Measurements from ENCODE around the gene NOL4L. TPM values are rescaled to one million over a fixed set of nuclear protein-coding genes. Genes with fewer than 3 reads are reported as not detected.

The NOL4L gene
- total RNA-seq, 1 donor from 2014 or later, result 11.9 TPM

DNA sequence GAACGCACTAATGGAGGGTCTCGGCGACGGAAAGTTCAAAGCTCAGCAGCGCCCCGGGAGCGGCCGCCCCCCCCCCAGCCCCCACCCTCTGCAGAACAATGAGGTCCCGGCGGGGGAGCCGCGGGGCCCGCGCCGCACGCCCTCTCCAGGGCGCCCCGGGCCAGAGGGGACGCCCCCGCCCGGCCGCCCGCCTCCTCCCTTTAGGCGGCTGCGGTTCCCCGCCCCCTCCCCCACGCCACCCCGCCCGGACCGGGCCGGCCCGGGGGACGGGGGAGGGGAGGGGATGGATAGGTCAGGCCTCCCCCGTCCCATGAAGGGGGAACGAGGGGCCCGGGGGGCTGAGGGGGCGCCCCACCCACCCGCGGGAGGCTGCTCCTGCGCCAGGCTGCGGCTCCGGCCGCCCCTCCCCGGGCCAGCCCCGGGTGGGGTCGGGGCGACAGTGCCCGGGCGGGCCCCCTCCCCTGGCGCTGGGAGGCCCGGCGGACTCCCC lies 1.5 kb downstream of the NOL4L start:
- H3K4me3 ChIP-seq, result peak overlapping the region; percentile 68
- no peak overlapping the region for H3K9ac ChIP-seq
- no peak overlapping the region for H3K27ac ChIP-seq
- Mint-ChIP-seq H3K4me1 (peaks cover 41% of the 10 kb centered on the region), H3K27me3 (ENCODE audit: insufficient read depth, low read depth) (peaks cover 34% of the 10 kb centered on the region), H3K9me3 (peaks cover 2% of the 10 kb centered on the region), H3K36me3 (no peaks in the 10 kb centered on the region), H3K27ac (no peak overlapping the region), H3K4me3 (no peak overlapping the region)
- no peaks in the 10 kb centered on the region for H3K36me3 ChIP-seq
- H2AFZ ChIP-seq (replicated peaks), result peak overlapping the region; percentile 21
- H4K20me1 ChIP-seq (ENCODE audit: low read depth), result peaks cover 3% of the 10 kb centered on the region
- TF ChIP-seq EZH2 (IDR thresholded peaks at IDR 0.05), result no peak
- no peak for TF ChIP-seq EZH2phosphoT487 (IDR thresholded peaks at IDR 0.05)
- TF ChIP-seq, protein P1, sequence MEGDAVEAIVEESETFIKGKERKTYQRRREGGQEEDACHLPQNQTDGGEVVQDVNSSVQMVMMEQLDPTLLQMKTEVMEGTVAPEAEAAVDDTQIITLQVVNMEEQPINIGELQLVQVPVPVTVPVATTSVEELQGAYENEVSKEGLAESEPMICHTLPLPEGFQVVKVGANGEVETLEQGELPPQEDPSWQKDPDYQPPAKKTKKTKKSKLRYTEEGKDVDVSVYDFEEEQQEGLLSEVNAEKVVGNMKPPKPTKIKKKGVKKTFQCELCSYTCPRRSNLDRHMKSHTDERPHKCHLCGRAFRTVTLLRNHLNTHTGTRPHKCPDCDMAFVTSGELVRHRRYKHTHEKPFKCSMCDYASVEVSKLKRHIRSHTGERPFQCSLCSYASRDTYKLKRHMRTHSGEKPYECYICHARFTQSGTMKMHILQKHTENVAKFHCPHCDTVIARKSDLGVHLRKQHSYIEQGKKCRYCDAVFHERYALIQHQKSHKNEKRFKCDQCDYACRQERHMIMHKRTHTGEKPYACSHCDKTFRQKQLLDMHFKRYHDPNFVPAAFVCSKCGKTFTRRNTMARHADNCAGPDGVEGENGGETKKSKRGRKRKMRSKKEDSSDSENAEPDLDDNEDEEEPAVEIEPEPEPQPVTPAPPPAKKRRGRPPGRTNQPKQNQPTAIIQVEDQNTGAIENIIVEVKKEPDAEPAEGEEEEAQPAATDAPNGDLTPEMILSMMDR (IDR thresholded peaks at IDR 0.05), result no peak
- H3K4me2 ChIP-seq, result peak overlapping the region; percentile 97
- H3K79me2 ChIP-seq (ENCODE audit: low read depth), result no peaks in the 10 kb centered on the region
- peaks cover 58% of the 10 kb centered on the region for H3F3A ChIP-seq (ENCODE audit: low read depth)
- DNase-seq (ENCODE audit: low spot score), result peak; percentile 66
- H3K9me3 ChIP-seq (ENCODE audit: low read depth), result no peaks in the 10 kb centered on the region
- peaks cover 44% of the 10 kb centered on the region for H3K27me3 ChIP-seq
- H3K4me1 ChIP-seq, result peaks cover 28% of the 10 kb centered on the region

DNA sequence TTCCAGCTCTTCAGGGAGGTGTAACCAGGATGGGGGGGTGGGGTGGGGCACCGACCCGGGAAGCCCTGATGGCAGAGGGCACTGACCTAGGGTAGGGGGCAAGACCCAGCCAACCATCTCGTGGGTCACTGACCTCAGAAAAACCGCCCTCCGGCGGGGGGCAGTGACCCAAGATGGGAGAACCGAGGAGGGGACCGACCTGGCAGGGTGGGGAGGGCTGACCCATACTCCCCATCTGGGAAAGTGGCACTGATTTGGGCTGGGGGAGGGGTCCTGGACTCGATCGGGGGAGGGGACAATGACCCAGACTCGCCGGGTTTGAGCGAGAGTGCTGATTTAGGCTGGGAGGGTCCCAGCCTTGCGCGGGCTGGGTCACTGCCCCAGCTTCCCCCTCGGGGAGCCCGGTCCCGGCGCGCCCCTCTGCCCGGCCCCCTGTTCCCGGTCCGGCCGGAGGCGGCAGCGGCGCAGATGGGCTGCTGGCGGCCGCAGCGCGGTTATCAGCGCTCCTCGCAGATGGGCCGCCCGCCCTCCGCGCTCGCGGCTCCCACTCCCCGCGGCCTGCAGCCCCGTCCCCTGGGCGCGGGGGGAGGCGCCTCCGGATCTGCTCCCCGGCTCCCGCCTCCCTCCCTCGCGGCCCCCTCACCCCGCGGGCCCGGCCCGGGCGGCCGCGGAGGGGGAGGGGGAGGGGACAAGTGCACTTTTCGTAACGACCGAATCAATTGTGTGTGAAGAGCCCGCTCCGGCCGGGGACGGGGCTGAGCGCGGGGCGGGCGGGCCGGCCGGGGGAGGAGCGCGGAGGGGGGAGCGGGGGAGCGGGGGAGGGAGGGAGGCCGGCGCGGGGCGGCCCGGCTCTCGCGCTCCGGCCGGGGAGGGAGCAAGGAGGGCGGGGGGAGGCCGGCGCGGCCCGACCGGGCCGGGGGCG lies 2.2 kb downstream of the NOL4L start:
- peaks cover 59% of the 10 kb centered on the region for H3F3A ChIP-seq (ENCODE audit: low read depth)

DNA sequence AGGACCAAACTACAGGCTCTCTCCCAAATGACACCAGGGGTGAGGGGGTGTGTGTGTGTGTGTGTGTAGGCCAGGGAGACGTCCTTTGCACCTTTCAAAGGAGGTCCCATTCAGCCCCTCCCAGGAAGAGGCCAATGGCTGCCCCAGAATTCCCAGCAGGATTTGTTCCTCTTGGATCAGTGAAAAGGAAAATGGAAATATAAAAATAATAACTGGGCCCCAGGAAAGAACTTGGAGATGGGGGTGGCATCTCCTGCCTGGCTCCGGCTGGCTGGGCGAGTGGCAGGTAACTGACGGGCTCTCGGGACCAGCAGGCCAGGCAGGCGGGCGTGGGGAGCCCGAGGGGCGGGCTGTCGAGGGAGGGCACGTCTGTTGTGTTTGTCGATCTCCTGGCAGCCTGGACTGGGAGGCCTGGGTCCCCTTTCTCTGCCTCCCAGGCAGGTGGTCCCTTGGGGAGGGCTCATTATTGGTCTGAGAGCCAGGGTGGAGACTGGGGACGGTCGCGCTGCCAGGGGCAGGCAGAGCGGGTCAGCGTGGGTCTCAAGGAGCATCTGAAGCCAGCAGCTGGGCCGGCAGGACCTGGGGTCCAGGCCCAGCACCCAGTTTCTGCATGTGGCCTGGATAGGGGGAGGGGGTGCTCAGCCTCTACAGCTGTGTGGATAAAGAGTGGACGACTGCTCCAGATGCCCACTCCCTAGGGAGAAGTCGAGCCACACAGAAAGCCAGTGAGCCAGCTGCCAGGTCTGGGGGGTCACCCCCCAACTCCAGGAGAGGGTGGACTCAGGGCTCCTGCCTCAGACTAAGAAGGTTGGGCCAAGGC lies 3.1 kb downstream of the NOL4L start:
- peak overlapping the region; percentile 68 for H3K4me3 ChIP-seq
- peaks cover 30% of the 10 kb centered on the region for H3K27me3 Mint-ChIP-seq (ENCODE audit: insufficient read depth, low read depth)

More for the DNA sequence above, 2.2 kb downstream of the NOL4L start:
- Mint-ChIP-seq H3K4me3 (peak overlapping the region; percentile 75), H3K27ac (no peak overlapping the region), H3K27me3 (ENCODE audit: insufficient read depth, low read depth) (peaks cover 32% of the 10 kb centered on the region), H3K36me3 (no peaks in the 10 kb centered on the region), H3K9me3 (peaks cover 2% of the 10 kb centered on the region), H3K4me1 (peaks cover 39% of the 10 kb centered on the region)
- DNase-seq (ENCODE audit: low spot score), result peak; percentile 85
- Histone ChIP-seq H4K20me1 (ENCODE audit: low read depth) (peaks cover 3% of the 10 kb centered on the region), H3K4me1 (peaks cover 28% of the 10 kb centered on the region), H3K9me3 (ENCODE audit: low read depth) (no peaks in the 10 kb centered on the region), H3K27me3 (peaks cover 37% of the 10 kb centered on the region), H3K4me2 (peak overlapping the region; percentile 97), H3K27ac (no peak overlapping the region), H3K79me2 (ENCODE audit: low read depth) (no peaks in the 10 kb centered on the region), H3K36me3 (no peaks in the 10 kb centered on the region), H2AFZ (replicated peaks) (no peak overlapping the region), H3K4me3 (peak overlapping the region; percentile 68), H3K9ac (no peak overlapping the region)
- TF ChIP-seq, protein P1 (IDR thresholded peaks at IDR 0.05), result no peak
- TF ChIP-seq EZH2phosphoT487 (IDR thresholded peaks at IDR 0.05), result no peak
- no peak for TF ChIP-seq EZH2 (IDR thresholded peaks at IDR 0.05)

More for the DNA sequence above, 3.1 kb downstream of the NOL4L start:
- Mint-ChIP-seq H3K9me3 (peaks cover 2% of the 10 kb centered on the region), H3K4me1 (peaks cover 40% of the 10 kb centered on the region), H3K27ac (no peak overlapping the region), H3K36me3 (no peaks in the 10 kb centered on the region), H3K4me3 (peak overlapping the region; percentile 83)
- Histone ChIP-seq H3K9me3 (ENCODE audit: low read depth) (no peaks in the 10 kb centered on the region), H3K79me2 (ENCODE audit: low read depth) (no peaks in the 10 kb centered on the region), H3K36me3 (no peaks in the 10 kb centered on the region), H3K27ac (no peak overlapping the region), H4K20me1 (ENCODE audit: low read depth) (peaks cover 3% of the 10 kb centered on the region), H3K4me2 (peak overlapping the region; percentile 97), H3K27me3 (peaks cover 28% of the 10 kb centered on the region), H3K4me1 (peaks cover 28% of the 10 kb centered on the region), H2AFZ (replicated peaks) (no peak overlapping the region), H3K9ac (no peak overlapping the region), H3F3A (ENCODE audit: low read depth) (peaks cover 51% of the 10 kb centered on the region)
- TF ChIP-seq EZH2phosphoT487 (IDR thresholded peaks at IDR 0.05), result no peak
- DNase-seq (ENCODE audit: low spot score), result peak; percentile 48

All from neural progenitor cell (in vitro differentiated cells).